ENCODE data around the gene IL23R. TPM values are rescaled to one million over a fixed set of nuclear protein-coding genes. Genes with fewer than 3 reads are reported as not detected.

The IL23R gene
- total RNA-seq, 1 experiment from 2014 or later: not detected

GRCh38 chr1:67194209-67194863 lies 28.1 kb downstream of the IL23R start:
- H3K4me3 ChIP-seq (ENCODE audit: low read depth in 2 of 2, low read length in 2 of 2): no peak overlapping the region
- no peaks in the 10 kb centered on the region for H3K36me3 ChIP-seq (ENCODE audit: control insufficient read depth, insufficient read depth, low read length)
- ChIA-PET POLR2A (no interaction called here), CTCF (interaction anchor here (0.8 kb wide), 1 partner anchor 17 kb away, joined by 4 read pairs; no protein-coding TSS in a partner anchor)
- H3K9me3 ChIP-seq (ENCODE audit: control insufficient read depth, insufficient read depth, low read depth, low read length): no peaks in the 10 kb centered on the region
- BruUV-seq (replicated peaks): no TSS peak
- DNase-seq (ENCODE audit: low read depth, low spot score) (no peak), ATAC-seq (no peak)
- TF ChIP-seq REST (IDR thresholded peaks at IDR 0.05; ENCODE audit: insufficient read depth in 1 of 2, low read depth in 2 of 2, low read length in 1 of 2) (no peak), POLR2AphosphoS5 (IDR thresholded peaks at IDR 0.05; ENCODE audit: low read depth, low read length) (no peak), TCF7L2 (IDR thresholded peaks at IDR 0.05; ENCODE audit: low read depth, low read length) (no peak), SIN3A (IDR thresholded peaks at IDR 0.05; ENCODE audit: borderline replicate concordance, insufficient read depth, low read depth, low read length) (no peak), CTCF (IDR thresholded peaks at IDR 0.05) (no peak)
- no peaks in the 10 kb centered on the region for H3K4me1 ChIP-seq (ENCODE audit: control insufficient read depth, insufficient read depth, low read length)
- intact Hi-C loops (cut with micrococcal nuclease; ENCODE audit: unreplicated experiment) (no loop called here), in situ Hi-C loops (cut with HindIII; ENCODE audit: low pct_unique_long_range_greater_than_20kb, low sequenced_read_pairs) (no loop called here)
- no peaks in the 10 kb centered on the region for H3K27me3 ChIP-seq (ENCODE audit: control insufficient read depth, insufficient read depth, low read length)
- no peak overlapping the region for H3K27ac ChIP-seq (ENCODE audit: low read length)

- in situ Hi-C loops (cut with HindIII; ENCODE audit: low pct_unique_long_range_greater_than_20kb, low sequenced_read_pairs) (no loop called here), intact Hi-C loops (cut with micrococcal nuclease; ENCODE audit: unreplicated experiment) (no loop called here)
- H3K4me3 ChIP-seq (ENCODE audit: low read depth in 2 of 2, low read length in 2 of 2): no peak overlapping the region
- H3K9me3 ChIP-seq (ENCODE audit: control insufficient read depth, insufficient read depth, low read depth, low read length): no peaks in the 10 kb centered on the region
- TF ChIP-seq CTCF (IDR thresholded peaks at IDR 0.05) (no peak), SIN3A (IDR thresholded peaks at IDR 0.05; ENCODE audit: borderline replicate concordance, insufficient read depth, low read depth, low read length) (no peak)
- H3K27ac ChIP-seq (ENCODE audit: low read length): no peak overlapping the region
- H3K36me3 ChIP-seq (ENCODE audit: control insufficient read depth, insufficient read depth, low read length): no peaks in the 10 kb centered on the region
- H3K27me3 ChIP-seq (ENCODE audit: control insufficient read depth, insufficient read depth, low read length): no peaks in the 10 kb centered on the region
- POLR2A ChIA-PET: no interaction called here
- DNase-seq (ENCODE audit: low read depth, low spot score) (no peak), ATAC-seq (no peak)
- no peaks in the 10 kb centered on the region for H3K4me1 ChIP-seq (ENCODE audit: control insufficient read depth, insufficient read depth, low read length)
- CTCF ChIA-PET: no interaction called here
- BruUV-seq (replicated peaks): no TSS peak
Measured at GRCh38 chr1:67200755-67201154, 34.5 kb downstream of the IL23R start.
